ENCODE data around the gene PDE11A. TPM values are rescaled to one million over a fixed set of nuclear protein-coding genes. Genes with fewer than 3 reads are reported as not detected.
"Not testable (repeated sequence)": the region's sequence is repeated elsewhere in the genome, so short reads cannot be mapped to it uniquely, and the experiment has no call there.

The PDE11A gene
- total RNA-seq, 4 donors from 2014 or later, result 0.37 to 1.2 (median 1.1) TPM; not detected in 1

- H3K36me3 ChIP-seq, result no peaks in the 10 kb centered on the region
- H3K27ac ChIP-seq, result no peak overlapping the region
- TF ChIP-seq POLR2AphosphoS5 (IDR thresholded peaks at IDR 0.05) (no peak), CTCF (IDR thresholded peaks at IDR 0.05) (no peak), EP300 (IDR thresholded peaks at IDR 0.05; ENCODE audit: low read depth) (no peak), POLR2A (IDR thresholded peaks at IDR 0.05) (no peak)
- no peaks in the 10 kb centered on the region for H3K9me3 ChIP-seq
- H3K4me3 ChIP-seq, result no peak overlapping the region
- in situ Hi-C loops (cut with MboI; ENCODE audit: low pct_ligation_motif_present in 1 of 4, low pct_unique_long_range_greater_than_20kb in 1 of 4, low sequenced_read_pairs in 3 of 4), result no loop called here
- H3K27me3 ChIP-seq, result no peaks in the 10 kb centered on the region
- no peak for DNase-seq
- WGBS, 2 donors (ENCODE audit: low coverage in 1 of 2), result 96% methylated on average over 1 of the region's 1 CpG; no CpG with 5 or more reads in 1 of the 2 donors
- intact Hi-C loops (cut with DNase I; ENCODE audit: low total_unique reads), result no loop called here
- no peaks in the 10 kb centered on the region for H3K4me1 ChIP-seq
These were observed 27.7 kb downstream of the PDE11A start for GRCh38 chr2:178044836-178045235.

GRCh38 chr2:178043266-178043665 lies 29.3 kb downstream of the PDE11A start:
- no peaks in the 10 kb centered on the region for H3K9me3 ChIP-seq
- intact Hi-C loops (cut with DNase I; ENCODE audit: low total_unique reads) (no loop called here), in situ Hi-C loops (cut with MboI; ENCODE audit: low pct_ligation_motif_present in 1 of 4, low pct_unique_long_range_greater_than_20kb in 1 of 4, low sequenced_read_pairs in 3 of 4) (no loop called here)
- 87 to 100% methylated on average over 1 of the region's 1 CpG for WGBS, 2 donors (ENCODE audit: low coverage in 1 of 2)
- no peaks in the 10 kb centered on the region for H3K27me3 ChIP-seq
- DNase-seq, result no peak
- H3K4me1 ChIP-seq, result no peaks in the 10 kb centered on the region
- H3K36me3 ChIP-seq, result no peaks in the 10 kb centered on the region
- H3K27ac ChIP-seq, result no peak overlapping the region
- no peak for TF ChIP-seq POLR2A (IDR thresholded peaks at IDR 0.05)
- TF ChIP-seq POLR2AphosphoS5 (IDR thresholded peaks at IDR 0.05), result no peak
- no peak for TF ChIP-seq EP300 (IDR thresholded peaks at IDR 0.05; ENCODE audit: low read depth)
- no peak for TF ChIP-seq CTCF (IDR thresholded peaks at IDR 0.05)
- H3K4me3 ChIP-seq, result no peak overlapping the region

- H3K4me3 ChIP-seq; DNase-seq; in situ Hi-C loops (cut with MboI; ENCODE audit: low pct_ligation_motif_present in 1 of 4, low pct_unique_long_range_greater_than_20kb in 1 of 4, low sequenced_read_pairs in 3 of 4); intact Hi-C loops (cut with DNase I; ENCODE audit: low total_unique reads); H3K9me3 ChIP-seq; H3K36me3 ChIP-seq; H3K27ac ChIP-seq; H3K4me1 ChIP-seq; H3K27me3 ChIP-seq: not testable (repeated sequence)
These were observed 39.0 kb downstream of the PDE11A start for GRCh38 chr2:178033583-178033982.

GRCh38 chr2:178029342-178029741 lies 43.2 kb downstream of the PDE11A start:
- in situ Hi-C loops (cut with MboI; ENCODE audit: low pct_ligation_motif_present in 1 of 4, low pct_unique_long_range_greater_than_20kb in 1 of 4, low sequenced_read_pairs in 3 of 4), result no loop called here
- WGBS, 2 donors (ENCODE audit: low coverage in 1 of 2), result 71 to 81% methylated on average over 1 of the region's 1 CpG

More at GRCh38 chr2:178029342-178029741, 43.2 kb downstream of the PDE11A start:
- no peaks in the 10 kb centered on the region for H3K36me3 ChIP-seq
- no peak overlapping the region for H3K4me3 ChIP-seq
- intact Hi-C loops (cut with DNase I; ENCODE audit: low total_unique reads), result no loop called here
- H3K9me3 ChIP-seq, result no peaks in the 10 kb centered on the region
- H3K27me3 ChIP-seq, result no peaks in the 10 kb centered on the region
- DNase-seq, result no peak
- H3K4me1 ChIP-seq, result no peaks in the 10 kb centered on the region
- no peak for TF ChIP-seq POLR2A (IDR thresholded peaks at IDR 0.05)
- TF ChIP-seq POLR2AphosphoS5 (IDR thresholded peaks at IDR 0.05), result no peak
- TF ChIP-seq CTCF (IDR thresholded peaks at IDR 0.05), result no peak
- no peak for TF ChIP-seq EP300 (IDR thresholded peaks at IDR 0.05; ENCODE audit: low read depth)
- no peak overlapping the region for H3K27ac ChIP-seq

Measured in transverse colon (tissue), 4 donors.